ENCODE results near the gene FARP2. TPM values are rescaled to one million over a fixed set of nuclear protein-coding genes. Genes with fewer than 3 reads are reported as not detected.

FARP2 gene
- total and polyA plus RNA-seq, 2 experiments from 2014 or later: 16.0 to 22.6 TPM

DNA sequence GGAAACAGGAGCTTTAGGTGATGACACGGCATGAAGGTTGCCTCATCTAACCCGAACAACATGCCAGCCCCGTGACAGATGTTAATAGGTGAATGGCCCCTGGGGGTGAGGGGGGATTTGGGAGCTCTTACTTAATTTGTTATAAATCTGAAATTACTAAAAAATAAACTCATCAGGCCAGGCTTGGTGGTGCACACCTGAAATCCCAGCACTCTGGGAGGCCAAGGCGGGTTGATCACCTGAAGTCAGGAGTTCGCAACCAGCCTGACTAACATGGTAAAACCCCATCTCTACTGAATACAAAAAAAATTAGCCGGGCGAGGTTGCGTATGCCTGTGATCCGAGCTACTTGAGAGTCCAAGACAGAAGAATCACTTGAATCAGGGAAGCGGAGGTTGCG is 146.2 kb downstream of the FARP2 start:
- H2AFZ ChIP-seq: no peak overlapping the region
- peaks cover 39% of the 10 kb centered on the region for H3K36me3 Mint-ChIP-seq (ENCODE audit: low read depth)
- 0 out of 2 replicates have a peak, but pooled peaks cover 4% of the 10 kb centered on the region for H3F3A ChIP-seq (replicated peaks; ENCODE audit: low read depth)
- DNase-seq (ENCODE audit: low spot score) (no peak), ATAC-seq (no peak)
- peaks cover 41% of the 10 kb centered on the region for H4K20me1 ChIP-seq (replicated peaks; ENCODE audit: insufficient read depth)
- H3K27me3 ChIP-seq (ENCODE audit: insufficient read depth): no peaks in the 10 kb centered on the region
- no peak overlapping the region for H3K4me2 ChIP-seq
- H3K4me3 Mint-ChIP-seq: no peak overlapping the region
- H3K4me1 Mint-ChIP-seq: peaks cover 10% of the 10 kb centered on the region; the same call in 2 of the 3 replicates
- no peaks in the 10 kb centered on the region for H3K9me2 ChIP-seq (ENCODE audit: insufficient read depth)
- no peaks in the 10 kb centered on the region for H3K9me3 Mint-ChIP-seq
- TF ChIP-seq ZNF114 (CRISPR knock-in tag; IDR thresholded peaks at IDR 0.05) (no peak), EZH2phosphoT487 (IDR thresholded peaks at IDR 0.05; ENCODE audit: unreplicated experiment) (no peak), EZH2 (IDR thresholded peaks at IDR 0.05; ENCODE audit: low read depth, unreplicated experiment) (no peak)
- TF ChIP-seq, protein P1, sequence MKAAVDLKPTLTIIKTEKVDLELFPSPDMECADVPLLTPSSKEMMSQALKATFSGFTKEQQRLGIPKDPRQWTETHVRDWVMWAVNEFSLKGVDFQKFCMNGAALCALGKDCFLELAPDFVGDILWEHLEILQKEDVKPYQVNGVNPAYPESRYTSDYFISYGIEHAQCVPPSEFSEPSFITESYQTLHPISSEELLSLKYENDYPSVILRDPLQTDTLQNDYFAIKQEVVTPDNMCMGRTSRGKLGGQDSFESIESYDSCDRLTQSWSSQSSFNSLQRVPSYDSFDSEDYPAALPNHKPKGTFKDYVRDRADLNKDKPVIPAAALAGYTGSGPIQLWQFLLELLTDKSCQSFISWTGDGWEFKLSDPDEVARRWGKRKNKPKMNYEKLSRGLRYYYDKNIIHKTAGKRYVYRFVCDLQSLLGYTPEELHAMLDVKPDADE (IDR thresholded peaks at IDR 0.05): no peak
- peaks cover 66% of the 10 kb centered on the region for H3K79me2 ChIP-seq (replicated peaks; ENCODE audit: insufficient read depth)
- peaks cover 3% of the 10 kb centered on the region for H3K27me3 Mint-ChIP-seq (ENCODE audit: insufficient read depth, low read depth, poor library complexity)
- H3K36me3 ChIP-seq (ENCODE audit: insufficient read depth): no peaks in the 10 kb centered on the region
- H3K27ac ChIP-seq (ENCODE audit: low read depth): no peak overlapping the region
- H3K4me1 ChIP-seq (ENCODE audit: insufficient read depth): peaks cover 11% of the 10 kb centered on the region; the same call in 1 of the 2 replicates
- H3K4me3 ChIP-seq: no peak overlapping the region
- H3K27ac Mint-ChIP-seq: no peak overlapping the region

DNA sequence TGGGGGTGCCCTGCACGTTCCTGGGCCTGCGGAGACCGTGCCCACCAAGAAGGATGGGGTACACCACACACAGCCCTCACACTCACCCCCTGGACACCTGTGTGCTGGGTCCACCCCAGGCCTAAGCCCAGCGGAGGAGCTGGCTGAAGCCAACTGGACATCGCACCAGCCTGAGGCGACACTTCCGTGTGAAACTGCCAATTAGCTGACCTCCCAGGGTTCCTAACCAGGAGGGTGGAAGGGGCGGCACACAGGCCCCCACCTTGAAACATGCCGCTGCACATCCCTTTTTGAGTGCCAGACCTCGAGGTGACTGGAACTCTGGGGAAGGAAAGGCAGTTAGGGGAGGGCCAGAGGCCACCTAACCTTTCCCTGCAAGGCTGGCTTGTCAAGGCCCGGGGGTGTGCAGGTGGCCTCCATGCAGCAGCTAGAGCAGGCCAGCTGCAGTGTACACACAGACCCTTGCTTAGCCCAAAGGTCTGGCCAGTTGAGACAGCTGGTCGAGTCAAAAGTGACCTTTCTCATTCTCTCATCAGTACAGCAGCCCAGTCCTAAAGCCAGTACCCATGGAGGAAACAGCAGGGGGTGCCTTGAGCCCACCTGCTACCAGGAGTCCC is 147.8 kb downstream of the FARP2 start:
- Histone ChIP-seq H3K79me2 (replicated peaks; ENCODE audit: insufficient read depth) (peaks cover 70% of the 10 kb centered on the region), H3K4me3 (no peak overlapping the region), H3K4me1 (ENCODE audit: insufficient read depth) (peaks cover 11% of the 10 kb centered on the region; the same call in 1 of the 2 replicates), H3K9me2 (ENCODE audit: insufficient read depth) (no peaks in the 10 kb centered on the region), H4K20me1 (replicated peaks; ENCODE audit: insufficient read depth) (peaks cover 41% of the 10 kb centered on the region), H3K36me3 (ENCODE audit: insufficient read depth) (no peaks in the 10 kb centered on the region), H3K27me3 (ENCODE audit: insufficient read depth) (no peaks in the 10 kb centered on the region), H3K27ac (ENCODE audit: low read depth) (no peak overlapping the region), H3F3A (replicated peaks; ENCODE audit: low read depth) (0 out of 2 replicates have a peak, but pooled peaks cover 4% of the 10 kb centered on the region), H2AFZ (no peak overlapping the region), H3K4me2 (no peak overlapping the region)
- Mint-ChIP-seq H3K27ac (no peak overlapping the region), H3K9me3 (no peaks in the 10 kb centered on the region), H3K36me3 (ENCODE audit: low read depth) (peaks cover 39% of the 10 kb centered on the region), H3K27me3 (ENCODE audit: insufficient read depth, low read depth, poor library complexity) (peaks cover 4% of the 10 kb centered on the region), H3K4me3 (no peak overlapping the region), H3K4me1 (peaks cover 11% of the 10 kb centered on the region; the same call in 2 of the 3 replicates)
- no peak for DNase-seq (ENCODE audit: low spot score)
- ATAC-seq: no peak
- TF ChIP-seq, protein P2, sequence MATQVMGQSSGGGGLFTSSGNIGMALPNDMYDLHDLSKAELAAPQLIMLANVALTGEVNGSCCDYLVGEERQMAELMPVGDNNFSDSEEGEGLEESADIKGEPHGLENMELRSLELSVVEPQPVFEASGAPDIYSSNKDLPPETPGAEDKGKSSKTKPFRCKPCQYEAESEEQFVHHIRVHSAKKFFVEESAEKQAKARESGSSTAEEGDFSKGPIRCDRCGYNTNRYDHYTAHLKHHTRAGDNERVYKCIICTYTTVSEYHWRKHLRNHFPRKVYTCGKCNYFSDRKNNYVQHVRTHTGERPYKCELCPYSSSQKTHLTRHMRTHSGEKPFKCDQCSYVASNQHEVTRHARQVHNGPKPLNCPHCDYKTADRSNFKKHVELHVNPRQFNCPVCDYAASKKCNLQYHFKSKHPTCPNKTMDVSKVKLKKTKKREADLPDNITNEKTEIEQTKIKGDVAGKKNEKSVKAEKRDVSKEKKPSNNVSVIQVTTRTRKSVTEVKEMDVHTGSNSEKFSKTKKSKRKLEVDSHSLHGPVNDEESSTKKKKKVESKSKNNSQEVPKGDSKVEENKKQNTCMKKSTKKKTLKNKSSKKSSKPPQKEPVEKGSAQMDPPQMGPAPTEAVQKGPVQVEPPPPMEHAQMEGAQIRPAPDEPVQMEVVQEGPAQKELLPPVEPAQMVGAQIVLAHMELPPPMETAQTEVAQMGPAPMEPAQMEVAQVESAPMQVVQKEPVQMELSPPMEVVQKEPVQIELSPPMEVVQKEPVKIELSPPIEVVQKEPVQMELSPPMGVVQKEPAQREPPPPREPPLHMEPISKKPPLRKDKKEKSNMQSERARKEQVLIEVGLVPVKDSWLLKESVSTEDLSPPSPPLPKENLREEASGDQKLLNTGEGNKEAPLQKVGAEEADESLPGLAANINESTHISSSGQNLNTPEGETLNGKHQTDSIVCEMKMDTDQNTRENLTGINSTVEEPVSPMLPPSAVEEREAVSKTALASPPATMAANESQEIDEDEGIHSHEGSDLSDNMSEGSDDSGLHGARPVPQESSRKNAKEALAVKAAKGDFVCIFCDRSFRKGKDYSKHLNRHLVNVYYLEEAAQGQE (IDR thresholded peaks at IDR 0.05; ENCODE audit: unreplicated experiment): no peak
- no peak for TF ChIP-seq JUNB (IDR thresholded peaks at IDR 0.05; ENCODE audit: unreplicated experiment)
- no peak for TF ChIP-seq CREB1 (CRISPR knock-in tag; IDR thresholded peaks at IDR 0.05; ENCODE audit: low read depth)
- TF ChIP-seq, protein P3, sequence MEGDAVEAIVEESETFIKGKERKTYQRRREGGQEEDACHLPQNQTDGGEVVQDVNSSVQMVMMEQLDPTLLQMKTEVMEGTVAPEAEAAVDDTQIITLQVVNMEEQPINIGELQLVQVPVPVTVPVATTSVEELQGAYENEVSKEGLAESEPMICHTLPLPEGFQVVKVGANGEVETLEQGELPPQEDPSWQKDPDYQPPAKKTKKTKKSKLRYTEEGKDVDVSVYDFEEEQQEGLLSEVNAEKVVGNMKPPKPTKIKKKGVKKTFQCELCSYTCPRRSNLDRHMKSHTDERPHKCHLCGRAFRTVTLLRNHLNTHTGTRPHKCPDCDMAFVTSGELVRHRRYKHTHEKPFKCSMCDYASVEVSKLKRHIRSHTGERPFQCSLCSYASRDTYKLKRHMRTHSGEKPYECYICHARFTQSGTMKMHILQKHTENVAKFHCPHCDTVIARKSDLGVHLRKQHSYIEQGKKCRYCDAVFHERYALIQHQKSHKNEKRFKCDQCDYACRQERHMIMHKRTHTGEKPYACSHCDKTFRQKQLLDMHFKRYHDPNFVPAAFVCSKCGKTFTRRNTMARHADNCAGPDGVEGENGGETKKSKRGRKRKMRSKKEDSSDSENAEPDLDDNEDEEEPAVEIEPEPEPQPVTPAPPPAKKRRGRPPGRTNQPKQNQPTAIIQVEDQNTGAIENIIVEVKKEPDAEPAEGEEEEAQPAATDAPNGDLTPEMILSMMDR (conservative IDR thresholded peaks at IDR 0.05; ENCODE audit: low read depth in 2 of 2): no peak
- TF ChIP-seq STAT1 (IDR thresholded peaks at IDR 0.05; ENCODE audit: unreplicated experiment): no peak
- no peak for TF ChIP-seq EZH2 (IDR thresholded peaks at IDR 0.05; ENCODE audit: low read depth, unreplicated experiment)

Measured in GM23338 (cell line).